Adrenal gland (tissue), 5 donors: ENCODE data around the gene HBM.

ENCODE experiments used
- CTCF ChIP-seq, 6 experiments: fragments of 450-650 bp in 4 of 6; fragments of 200-600 bp in 2 of 6; sonication (generic) in 1 of 6; IDR thresholded peaks; 1 replicate in 5 of 6; 2 replicates in 1 of 6; pipeline versions ENCODE4 v1.5.1 to v1.8.0; 2016 to 2021; ENCODE audit warnings: antibody characterized with exemption in 6 of 6, mild to moderate bottlenecking in 2 of 6, moderate library complexity in 1 of 6
- POLR2A ChIP-seq, 2 donors: fragments of 450-650 bp; IDR thresholded peaks; one replicate each; pipeline ENCODE4 v1.6.1; 2017; ENCODE audit warnings: antibody characterized with exemption in 2 of 2, mild to moderate bottlenecking in 2 of 2, moderate library complexity in 1 of 2
- donor health status: DM: no; HTN: no; CAD: no.

- peak in 2 of 6 experiments; percentile 36 to 50 for TF ChIP-seq CTCF (IDR thresholded peaks at IDR 0.05)
- TF ChIP-seq POLR2A (IDR thresholded peaks at IDR 0.05): no peak
Measured at GRCh38 chr16:180101-180675, 14.4 kb downstream of the HBM start, which contains the start of gene HBQ1.
